H9 (cell line): Measurements from ENCODE around the gene ZNF555. TPM values are rescaled to one million over a fixed set of nuclear protein-coding genes. Genes with fewer than 3 reads are reported as not detected.

Experiments
- DNase-seq: peaks from one replicate; pipeline ENCODE4 v3.0.0-alpha.2; 2017
- H2AFZ ChIP-seq: one replicate; pipeline ENCODE4 v1.6.1; 2013; ENCODE audit warnings: mild to moderate bottlenecking, low read length, control low read depth, moderate library complexity
- H2AK5ac ChIP-seq: 2 replicates; pipeline ENCODE4 v1.6.1; 2013; ENCODE audit warnings: low read length, control low read depth, mixed read lengths; ENCODE audit not compliant: insufficient read length
- H2BK120ac ChIP-seq: one replicate; pipeline ENCODE4 v1.6.1; 2013; ENCODE audit warnings: low read depth, mild to moderate bottlenecking, low read length, control low read depth, inconsistent platforms; ENCODE audit not compliant: poor library complexity, severe bottlenecking
- H2BK12ac ChIP-seq: 2 replicates; pipeline ENCODE4 v1.6.1; 2013; ENCODE audit warnings: low read length, control low read depth, mixed read lengths, low read depth; ENCODE audit not compliant: insufficient read length
- H2BK15ac ChIP-seq: 2 replicates; pipeline ENCODE4 v1.6.1; 2013; ENCODE audit warnings: low read depth, low read length, control low read depth
- H2BK20ac ChIP-seq: one replicate; pipeline ENCODE4 v1.6.1; 2013; ENCODE audit warnings: low read depth, mild to moderate bottlenecking, low read length, control low read depth, inconsistent platforms; ENCODE audit not compliant: poor library complexity, severe bottlenecking
- H2BK5ac ChIP-seq: 2 replicates; pipeline ENCODE4 v1.6.1; 2013; ENCODE audit warnings: low read length, control low read depth, mixed read lengths; ENCODE audit not compliant: insufficient read length
- H3K14ac ChIP-seq: 2 replicates; pipeline ENCODE4 v1.6.1; 2013; ENCODE audit warnings: low read length, control low read depth; ENCODE audit not compliant: insufficient read depth
- H3K18ac ChIP-seq: 2 replicates; pipeline ENCODE4 v1.6.1; 2013; ENCODE audit warnings: low read depth, mild to moderate bottlenecking, mixed read lengths, low read length, control low read depth; ENCODE audit not compliant: insufficient read length
- H3K23ac ChIP-seq: 2 replicates; pipeline ENCODE4 v1.6.1; 2013; ENCODE audit warnings: low read length, control low read depth, mixed read lengths, low read depth; ENCODE audit not compliant: insufficient read length
- H3K23me2 ChIP-seq: 2 replicates; pipeline ENCODE4 v1.6.1; 2013; ENCODE audit warnings: low read depth, mild to moderate bottlenecking, mixed read lengths, low read length, control low read depth; ENCODE audit not compliant: insufficient read length, poor library complexity, severe bottlenecking
- H3K27ac ChIP-seq: 2 replicates; pipeline ENCODE4 v1.5.1; 2013; ENCODE audit warnings: low read length, control low read depth, mixed read lengths, low read depth; ENCODE audit not compliant: insufficient read length
- H3K27me3 ChIP-seq: 2 replicates; pipeline ENCODE4 v1.6.1; 2013; ENCODE audit warnings: low read length, control low read depth, inconsistent platforms; ENCODE audit not compliant: insufficient read depth
- H3K4ac ChIP-seq: 2 replicates; pipeline ENCODE4 v1.6.1; 2013; ENCODE audit warnings: low read depth, mild to moderate bottlenecking, control low read depth, inconsistent platforms, low read length, moderate library complexity
- H3K4me1 ChIP-seq: 2 replicates; pipeline ENCODE4 v1.6.1; 2013; ENCODE audit warnings: low read length, control low read depth, inconsistent platforms; ENCODE audit not compliant: insufficient read depth
- H3K4me2 ChIP-seq: 2 replicates; pipeline ENCODE4 v1.6.1; 2013; ENCODE audit warnings: low read length, control low read depth, mixed read lengths; ENCODE audit not compliant: insufficient read length, insufficient read depth
- H3K56ac ChIP-seq: 2 replicates; pipeline ENCODE4 v1.6.1; 2013; ENCODE audit warnings: low read depth, mild to moderate bottlenecking, mixed read lengths, low read length, control low read depth; ENCODE audit not compliant: insufficient read length
- H3K79me1 ChIP-seq: 2 replicates; pipeline ENCODE4 v1.6.1; 2013; ENCODE audit warnings: low read depth, mild to moderate bottlenecking, moderate library complexity, low read length, control low read depth, inconsistent platforms; ENCODE audit not compliant: insufficient read depth, poor library complexity, severe bottlenecking
- H3K79me2 ChIP-seq: 2 replicates; pipeline ENCODE4 v1.6.1; 2013; ENCODE audit warnings: low read length, control low read depth, inconsistent platforms; ENCODE audit not compliant: insufficient read depth
- H3K9ac ChIP-seq: 2 replicates; pipeline ENCODE4 v1.6.1; 2013; ENCODE audit warnings: low read length, control low read depth, mixed read lengths; ENCODE audit not compliant: insufficient read length; ENCODE audit errors: extremely low read depth
- H3K9me3 ChIP-seq: one replicate; pipeline ENCODE4 v1.6.1; 2013; ENCODE audit warnings: low read depth, low read length, inconsistent platforms; ENCODE audit not compliant: control insufficient read depth
- H3T11ph ChIP-seq: one replicate; pipeline ENCODE4 v1.6.1; 2013; ENCODE audit warnings: mild to moderate bottlenecking, low read length, control low read depth, inconsistent platforms
- H4K20me1 ChIP-seq: one replicate; pipeline ENCODE4 v1.6.1; 2013; ENCODE audit not compliant: control insufficient read depth, insufficient read length, insufficient read depth
- H4K5ac ChIP-seq: 2 replicates; pipeline ENCODE4 v1.6.1; 2013; ENCODE audit warnings: low read depth, mild to moderate bottlenecking, mixed read lengths, low read length, control low read depth; ENCODE audit not compliant: insufficient read length
- H4K8ac ChIP-seq: replicated peaks from 2 replicates; pipeline ENCODE4 v1.6.1; 2013; ENCODE audit warnings: low read length, control low read depth, mixed read lengths, low read depth; ENCODE audit not compliant: insufficient read length
- H4K91ac ChIP-seq: 2 replicates; pipeline ENCODE4 v1.6.1; 2013; ENCODE audit warnings: low read depth, mild to moderate bottlenecking, moderate library complexity, mixed read lengths, low read length, control low read depth; ENCODE audit not compliant: insufficient read length
- H3K27ac Mint-ChIP-seq, 3 experiments: 2 replicates in 2 of 3; 3 replicates in 1 of 3; pipeline ENCODE4 v1.8.0; 2020 to 2021; ENCODE audit warnings: mixed read lengths in 3 of 3, mild to moderate bottlenecking in 1 of 3, moderate library complexity in 1 of 3
- H3K27me3 Mint-ChIP-seq: 2 replicates; pipeline ENCODE4 v1.8.0; 2021; ENCODE audit warnings: low read depth, mild to moderate bottlenecking, moderate library complexity, mixed read lengths
- H3K36me3 Mint-ChIP-seq, 3 experiments: 2 replicates in 2 of 3; 3 replicates in 1 of 3; pipeline ENCODE4 v1.8.0; 2020 to 2021; ENCODE audit warnings: low read depth in 3 of 3, mixed read lengths in 3 of 3; ENCODE audit not compliant: insufficient read depth in 1 of 3
- H3K4me1 Mint-ChIP-seq, 2 experiments: 2 replicates each; pipeline ENCODE4 v1.8.0; 2020; ENCODE audit warnings: mixed read lengths in 2 of 2
- H3K4me3 Mint-ChIP-seq, 2 experiments: 2 replicates in 1 of 2; 3 replicates in 1 of 2; pipeline ENCODE4 v1.8.0; 2020 to 2021; ENCODE audit warnings: mild to moderate bottlenecking in 2 of 2, mixed read lengths in 2 of 2, moderate library complexity in 1 of 2
- H3K9me3 Mint-ChIP-seq, 2 experiments: 2 replicates in 1 of 2; 3 replicates in 1 of 2; pipeline ENCODE4 v1.8.0; 2020; ENCODE audit warnings: mild to moderate bottlenecking in 2 of 2, mixed read lengths in 2 of 2, moderate library complexity in 1 of 2
- CTCF ChIP-seq: fragments of 200-600 bp; sonication (generic); conservative IDR thresholded peaks from 3 replicates; pipeline ENCODE4 v1.8.0; 2021; ENCODE audit warnings: antibody characterized with exemption, mild to moderate bottlenecking
- WGBS: extraction: QIAGEN DNeasy Blood & Tissue Kit; methylation state at CpG from one replicate; pipeline ENCODE4 v1.1.7; 2013; ENCODE audit warnings: missing lambda C conversion rate, low lambda C conversion rate, mixed read lengths; ENCODE audit not compliant: insufficient read length; ENCODE audit errors: extremely low coverage; 5-methylcytosine and 5-hydroxymethylcytosine counted together
- total RNA-seq: library from RNA; stranded (reverse); gene quantifications from 2 replicates; pipeline ENCODE4 v1.2.1, GENCODE V29; 2021

Gene ZNF555
- total RNA-seq, 1 experiment from 2014 or later, result 7.8 TPM

GRCh38 chr19:2827840-2828489, 13.3 kb upstream of the ZNF555 start:
- Histone ChIP-seq H2BK15ac (no peak overlapping the region), H3K4ac (no peak overlapping the region), H2BK5ac (no peak overlapping the region), H2BK12ac (no peak overlapping the region), H2BK20ac (no peak overlapping the region), H4K20me1 (no peaks in the 10 kb centered on the region), H3K79me1 (no peaks in the 10 kb centered on the region), H3K23me2 (no peaks in the 10 kb centered on the region), H3K79me2 (no peaks in the 10 kb centered on the region), H4K5ac (no peak overlapping the region), H3K9ac (no peak overlapping the region), H3K27ac (no peak overlapping the region), H4K91ac (no peak overlapping the region), H3K4me2 (no peak overlapping the region), H3K27me3 (no peaks in the 10 kb centered on the region), H2AK5ac (no peak overlapping the region), H3K14ac (no peak overlapping the region), H2AFZ (no peak overlapping the region), H3K4me1 (no peaks in the 10 kb centered on the region), H4K8ac (no peak overlapping the region), H3T11ph (no peak overlapping the region), H3K9me3 (peaks cover 23% of the 10 kb centered on the region), H3K18ac (no peak overlapping the region), H3K56ac (no peak overlapping the region), H2BK120ac (no peak overlapping the region), H3K23ac (no peak overlapping the region)
- no peaks in the 10 kb centered on the region for H3K4me1 Mint-ChIP-seq
- no peak for DNase-seq
- peaks cover 53 to 66% of the 10 kb centered on the region in 2 experiments for H3K9me3 Mint-ChIP-seq
- H3K27ac Mint-ChIP-seq, result peak overlapping the region in 1 of 3 experiments; percentile 37; a peak in 1 of 7 replicates
- H3K27me3 Mint-ChIP-seq, result no peaks in the 10 kb centered on the region; the same call in 1 of the 2 replicates
- no CpG with 5 or more reads among the region's 13 CpGs for WGBS
- no peak overlapping the region for H3K4me3 Mint-ChIP-seq
- TF ChIP-seq CTCF, result no peak
- H3K36me3 Mint-ChIP-seq, result peaks cover 64 to 76% (median 66%) of the 10 kb centered on the region in 3 experiments
